ENCODE results near the gene TMEM235.

DNA sequence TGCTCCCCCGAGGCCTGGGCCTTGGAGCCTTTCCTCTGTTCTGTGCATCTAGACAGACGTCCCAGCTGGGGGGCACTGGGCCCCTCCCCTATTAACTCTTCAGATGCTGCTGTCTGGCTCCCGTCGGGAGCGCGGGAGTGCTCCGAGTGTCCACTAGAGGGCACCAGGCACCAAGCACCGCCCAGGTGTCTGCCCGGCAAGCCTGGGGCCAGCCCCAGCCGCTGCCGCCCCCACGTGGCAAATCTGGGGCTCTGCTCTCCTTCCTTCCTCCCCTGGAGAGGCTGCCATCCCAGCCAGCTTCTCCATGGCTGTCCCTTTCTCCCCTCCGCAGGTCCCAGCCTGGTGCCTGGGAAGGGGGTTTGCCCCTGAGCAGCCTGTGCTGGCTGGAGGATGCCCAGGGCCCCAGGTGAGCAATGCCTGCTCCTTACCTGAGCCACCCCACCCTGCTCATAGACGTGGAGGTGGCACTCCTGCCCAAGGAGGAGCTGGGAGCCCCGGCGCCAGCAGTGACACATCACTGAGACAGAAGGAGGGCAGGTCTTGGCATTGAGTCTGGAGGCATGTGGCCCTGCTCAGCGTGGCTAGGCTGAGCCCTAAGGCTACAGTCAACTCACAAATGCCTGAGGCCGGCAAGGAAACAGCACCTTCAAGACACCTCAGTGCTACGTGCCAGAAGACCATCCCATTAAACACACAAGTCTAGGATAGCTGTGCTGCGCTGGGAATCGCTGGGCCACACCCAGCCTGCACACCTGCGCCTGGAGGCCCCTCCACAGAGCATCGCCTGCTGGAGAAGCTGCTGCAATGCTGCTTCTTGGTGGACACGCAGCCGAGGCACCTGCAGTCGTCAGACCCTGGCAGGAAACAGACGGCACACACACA is 19.7 kb downstream of the TMEM235 start:
- TF ChIP-seq POLR2A (IDR thresholded peaks at IDR 0.05): no peak
- TF ChIP-seq, protein P1, sequence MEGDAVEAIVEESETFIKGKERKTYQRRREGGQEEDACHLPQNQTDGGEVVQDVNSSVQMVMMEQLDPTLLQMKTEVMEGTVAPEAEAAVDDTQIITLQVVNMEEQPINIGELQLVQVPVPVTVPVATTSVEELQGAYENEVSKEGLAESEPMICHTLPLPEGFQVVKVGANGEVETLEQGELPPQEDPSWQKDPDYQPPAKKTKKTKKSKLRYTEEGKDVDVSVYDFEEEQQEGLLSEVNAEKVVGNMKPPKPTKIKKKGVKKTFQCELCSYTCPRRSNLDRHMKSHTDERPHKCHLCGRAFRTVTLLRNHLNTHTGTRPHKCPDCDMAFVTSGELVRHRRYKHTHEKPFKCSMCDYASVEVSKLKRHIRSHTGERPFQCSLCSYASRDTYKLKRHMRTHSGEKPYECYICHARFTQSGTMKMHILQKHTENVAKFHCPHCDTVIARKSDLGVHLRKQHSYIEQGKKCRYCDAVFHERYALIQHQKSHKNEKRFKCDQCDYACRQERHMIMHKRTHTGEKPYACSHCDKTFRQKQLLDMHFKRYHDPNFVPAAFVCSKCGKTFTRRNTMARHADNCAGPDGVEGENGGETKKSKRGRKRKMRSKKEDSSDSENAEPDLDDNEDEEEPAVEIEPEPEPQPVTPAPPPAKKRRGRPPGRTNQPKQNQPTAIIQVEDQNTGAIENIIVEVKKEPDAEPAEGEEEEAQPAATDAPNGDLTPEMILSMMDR (IDR thresholded peaks at IDR 0.05): peak; percentile 98 to 100 (median 100)
